Measurements from ENCODE around the gene TP73.

DNA sequence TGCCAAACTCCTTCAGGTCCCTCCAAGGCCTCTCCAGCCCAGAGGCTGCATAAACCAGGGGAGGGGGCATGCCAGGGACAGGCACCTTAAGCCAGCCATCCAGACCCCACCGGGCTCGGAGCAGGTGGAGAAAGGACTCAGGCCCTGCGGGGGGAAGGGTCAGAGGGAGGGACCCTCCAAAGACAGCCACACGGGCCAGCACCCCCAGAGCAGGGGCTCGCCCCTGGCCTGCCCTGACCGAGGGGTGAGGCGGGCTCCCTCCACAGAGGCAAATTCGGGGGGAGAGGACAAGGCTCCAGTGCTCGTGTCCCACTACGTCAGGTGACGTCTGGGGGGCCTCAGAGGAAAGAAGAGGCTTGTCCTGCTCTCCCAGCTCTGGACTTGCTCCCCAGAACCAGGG is 49.2 kb upstream of the TP73 start:
- TF ChIP-seq CTCF (IDR thresholded peaks at IDR 0.05 in 2 of 3, conservative IDR thresholded peaks at IDR 0.05 in 1 of 3; ENCODE audit: borderline replicate concordance in 1 of 3, insufficient read depth in 1 of 3, low read depth in 2 of 3, low read length in 2 of 3): no peak
- no peak for TF ChIP-seq POLR2AphosphoS5 (IDR thresholded peaks at IDR 0.05; ENCODE audit: low read depth, low read length)
- no peak for TF ChIP-seq POLR2A (IDR thresholded peaks at IDR 0.05; ENCODE audit: borderline replicate concordance, extremely low read depth, insufficient read depth, insufficient read length)
- no peak for TF ChIP-seq CEBPB (IDR thresholded peaks at IDR 0.05; ENCODE audit: low read depth)
- no peak for TF ChIP-seq YY1 (IDR thresholded peaks at IDR 0.05; ENCODE audit: extremely low read depth, insufficient replicate concordance, low read depth, low read length)
- TF ChIP-seq, protein P1, sequence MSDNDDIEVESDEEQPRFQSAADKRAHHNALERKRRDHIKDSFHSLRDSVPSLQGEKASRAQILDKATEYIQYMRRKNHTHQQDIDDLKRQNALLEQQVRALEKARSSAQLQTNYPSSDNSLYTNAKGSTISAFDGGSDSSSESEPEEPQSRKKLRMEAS (IDR thresholded peaks at IDR 0.05): no peak
- TF ChIP-seq JUND (IDR thresholded peaks at IDR 0.05): no peak
